GM12865 (cell line): ENCODE results near the gene PGBD2.

Experiments used
- DNase-seq: peaks from one replicate; pipeline ENCODE4 v3.0.0; 2010; ENCODE audit warnings: low read depth
- H3K4me3 ChIP-seq: 2 replicates; pipeline ENCODE4 v1.5.1; 2011; ENCODE audit warnings: mild to moderate bottlenecking, low read depth, low read length, control low read depth
- TF ChIP-seq, protein P1 (sequence below): IDR thresholded peaks from 2 replicates; pipeline ENCODE4 v1.5.1; 2011; ENCODE audit warnings: low read length, control low read depth, low read depth, inconsistent platforms; ENCODE audit not compliant: insufficient read depth; ENCODE audit errors: missing control alignments

The PGBD2 gene

DNA sequence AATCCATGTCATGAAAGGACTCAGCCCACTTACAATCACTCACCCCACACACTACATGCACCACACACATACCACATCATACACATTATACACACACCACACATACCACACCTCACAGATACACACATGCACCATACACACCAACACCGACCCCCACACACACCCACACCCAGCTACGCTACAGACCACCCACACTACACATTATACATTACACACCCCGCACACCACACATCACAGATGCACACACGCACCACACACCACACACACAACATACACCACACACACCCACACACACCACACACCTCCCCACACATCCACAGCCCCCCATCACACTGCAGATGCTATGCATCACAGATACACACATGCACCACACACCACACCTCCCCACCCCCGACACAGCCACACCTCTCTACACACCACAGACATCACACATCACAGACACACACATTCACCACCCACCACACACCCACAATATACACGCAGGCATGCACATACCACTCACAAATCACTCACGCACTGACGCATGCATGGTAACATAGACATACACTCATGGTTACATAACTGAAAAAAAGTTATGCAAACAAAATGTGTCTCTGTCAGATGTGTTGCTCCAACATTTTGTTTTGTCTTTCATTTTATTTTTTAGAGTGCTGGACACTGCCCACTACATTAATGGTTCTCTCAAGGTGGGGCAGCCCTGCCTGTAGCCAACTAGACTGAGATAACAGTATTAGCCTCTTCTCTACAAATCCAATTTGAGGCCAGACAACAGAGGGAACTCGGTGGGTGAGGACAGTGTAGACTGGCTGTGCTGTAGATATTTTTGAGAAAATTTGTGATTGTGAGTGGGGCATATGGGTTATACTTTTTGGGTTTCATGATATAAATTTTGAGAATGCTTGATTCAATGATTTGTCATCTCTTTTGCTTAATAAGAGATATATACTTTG is 15.2 kb upstream of the PGBD2 start:
- TF ChIP-seq, protein P1, sequence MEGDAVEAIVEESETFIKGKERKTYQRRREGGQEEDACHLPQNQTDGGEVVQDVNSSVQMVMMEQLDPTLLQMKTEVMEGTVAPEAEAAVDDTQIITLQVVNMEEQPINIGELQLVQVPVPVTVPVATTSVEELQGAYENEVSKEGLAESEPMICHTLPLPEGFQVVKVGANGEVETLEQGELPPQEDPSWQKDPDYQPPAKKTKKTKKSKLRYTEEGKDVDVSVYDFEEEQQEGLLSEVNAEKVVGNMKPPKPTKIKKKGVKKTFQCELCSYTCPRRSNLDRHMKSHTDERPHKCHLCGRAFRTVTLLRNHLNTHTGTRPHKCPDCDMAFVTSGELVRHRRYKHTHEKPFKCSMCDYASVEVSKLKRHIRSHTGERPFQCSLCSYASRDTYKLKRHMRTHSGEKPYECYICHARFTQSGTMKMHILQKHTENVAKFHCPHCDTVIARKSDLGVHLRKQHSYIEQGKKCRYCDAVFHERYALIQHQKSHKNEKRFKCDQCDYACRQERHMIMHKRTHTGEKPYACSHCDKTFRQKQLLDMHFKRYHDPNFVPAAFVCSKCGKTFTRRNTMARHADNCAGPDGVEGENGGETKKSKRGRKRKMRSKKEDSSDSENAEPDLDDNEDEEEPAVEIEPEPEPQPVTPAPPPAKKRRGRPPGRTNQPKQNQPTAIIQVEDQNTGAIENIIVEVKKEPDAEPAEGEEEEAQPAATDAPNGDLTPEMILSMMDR, result no peak
- DNase-seq, result no peak
- H3K4me3 ChIP-seq, result no peak overlapping the region

DNA sequence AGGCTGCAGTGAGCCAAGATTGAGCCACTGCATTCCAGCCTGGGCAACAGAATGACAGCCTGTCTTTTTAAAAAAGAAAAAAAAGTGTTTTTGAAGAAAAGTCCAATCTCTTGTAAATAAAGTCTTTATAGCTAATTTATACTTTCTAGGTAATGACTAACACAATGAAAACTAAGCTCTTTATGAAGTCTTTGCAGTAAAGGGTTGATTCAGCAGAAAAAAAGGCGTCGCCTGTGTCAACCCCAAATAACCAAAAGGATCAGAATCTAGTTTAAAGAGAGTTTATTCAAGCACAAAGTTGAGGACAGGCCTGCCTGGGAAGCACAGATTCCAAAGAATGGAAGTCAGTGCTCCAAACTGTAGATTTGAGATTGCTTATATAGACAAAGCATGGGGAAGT is 14.3 kb upstream of the PGBD2 start:
- TF ChIP-seq, protein P1, result no peak
- no peak for DNase-seq
- no peak overlapping the region for H3K4me3 ChIP-seq

DNA sequence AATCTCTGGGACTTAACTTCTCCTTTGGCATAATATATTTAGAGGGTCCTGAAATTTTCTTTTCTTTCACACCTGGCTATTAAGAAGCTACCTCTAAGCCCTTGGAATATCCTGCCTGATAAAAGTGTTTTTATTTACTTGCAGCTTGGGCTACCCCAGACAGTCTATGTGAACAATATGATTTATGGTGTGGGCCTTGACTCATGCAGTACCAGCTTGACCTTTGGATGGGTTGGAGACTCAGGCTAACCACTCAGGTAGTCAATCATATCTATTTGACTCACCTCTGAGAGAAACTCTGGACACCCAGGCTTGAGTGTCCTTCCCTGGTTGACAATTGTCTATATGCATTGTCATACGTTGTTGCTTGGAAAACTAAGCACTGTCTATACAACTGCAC is 13.4 kb upstream of the PGBD2 start:
- H3K4me3 ChIP-seq, result no peak overlapping the region
- no peak for DNase-seq
- TF ChIP-seq, protein P1, result no peak

DNA sequence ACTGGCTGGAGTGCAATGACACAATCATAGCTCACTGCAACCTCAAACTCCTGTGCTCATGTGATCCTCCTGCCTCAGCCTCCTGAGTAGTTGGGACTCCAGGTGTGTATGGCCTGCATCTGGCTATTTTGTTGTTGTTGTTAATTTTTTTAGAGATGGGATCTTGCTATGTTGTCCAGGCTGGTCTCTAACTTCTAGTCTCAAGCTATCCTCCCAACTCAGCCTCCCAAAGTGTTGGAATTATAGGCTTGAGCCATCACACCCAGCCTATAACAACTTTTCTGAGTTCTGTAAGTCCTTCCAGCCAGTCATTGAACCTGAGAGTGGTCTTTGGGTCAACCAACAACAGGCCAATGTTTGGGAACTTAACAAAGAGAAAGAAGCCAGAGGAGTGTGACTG is 11.2 kb upstream of the PGBD2 start:
- TF ChIP-seq, protein P1, result no peak
- DNase-seq, result no peak
- no peak overlapping the region for H3K4me3 ChIP-seq

DNA sequence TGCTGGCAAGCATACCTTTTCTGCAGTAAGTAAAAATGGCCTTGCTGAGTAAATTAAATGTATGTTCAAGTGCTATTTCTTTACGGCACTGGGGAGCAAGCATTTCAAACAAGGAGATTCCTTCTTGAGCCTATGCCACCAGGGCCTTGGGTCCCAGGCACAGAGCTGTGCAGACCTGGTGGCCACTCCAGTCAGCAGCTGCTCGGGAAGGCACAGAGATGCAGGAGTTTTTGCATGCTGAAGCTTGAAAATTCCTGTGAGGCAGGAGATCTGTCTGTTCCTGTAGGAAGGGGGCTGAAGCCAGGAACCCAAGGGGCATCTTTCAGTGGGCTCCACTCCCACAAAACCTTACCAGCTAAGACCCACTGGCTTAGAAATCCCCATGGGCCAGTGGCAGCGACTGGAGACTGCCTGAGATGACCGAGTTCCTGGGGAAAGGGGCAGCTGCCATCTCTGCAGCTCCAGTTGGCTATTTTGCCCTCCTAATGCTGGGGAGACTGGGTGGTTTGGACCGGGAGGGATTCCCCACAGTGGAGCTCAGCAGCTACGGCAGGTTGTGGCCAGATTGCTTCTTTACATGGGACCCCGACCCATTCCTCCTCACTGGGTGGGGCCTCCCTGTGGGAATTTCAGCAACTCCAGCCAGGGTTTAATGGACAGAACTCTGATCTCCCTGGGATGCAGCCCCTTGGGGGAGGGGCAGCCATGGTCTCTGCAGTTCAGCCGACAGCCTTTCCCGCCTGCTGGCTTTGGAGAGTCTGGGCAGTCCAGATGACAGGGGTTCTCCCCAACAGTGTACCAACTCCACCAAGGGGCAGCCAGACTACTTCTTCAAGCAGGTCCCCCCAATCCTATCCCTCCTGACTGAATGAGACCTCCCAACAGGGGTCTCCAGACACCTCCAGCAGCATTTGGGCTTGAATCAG is 8.4 kb upstream of the PGBD2 start:
- TF ChIP-seq, protein P1, result no peak
- no peak for DNase-seq
- no peak overlapping the region for H3K4me3 ChIP-seq

DNA sequence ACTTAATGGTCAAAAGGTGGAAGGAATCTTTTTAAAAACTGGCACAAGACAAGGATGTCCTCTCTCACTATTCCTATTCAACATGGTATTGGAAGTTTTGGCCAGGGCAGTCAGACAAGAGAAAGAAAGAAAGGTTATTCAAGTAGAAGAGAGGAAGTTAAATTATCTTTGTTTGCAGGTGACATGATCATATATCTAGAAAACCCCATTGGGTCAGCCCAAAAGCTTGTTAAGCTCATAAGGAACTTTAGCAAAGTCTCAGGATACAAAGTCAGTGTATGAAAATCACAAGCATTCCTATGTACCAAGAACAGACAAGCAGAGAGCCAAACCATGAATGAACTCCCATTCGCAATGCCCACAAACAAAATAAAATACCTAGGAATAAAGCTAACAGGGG is 5.4 kb upstream of the PGBD2 start:
- DNase-seq, result no peak
- TF ChIP-seq, protein P1, result no peak
- no peak overlapping the region for H3K4me3 ChIP-seq
